Erythroblast (primary cell): ENCODE measurements around the gene FOXP1.

Experiments
- GATA1 ChIP-seq: IDR thresholded peaks from 2 replicates; pipeline ENCODE4 v1.6.1; 2011; ENCODE audit warnings: low read depth, mild to moderate bottlenecking, control low read depth, low read length, moderate library complexity
- POLR2A ChIP-seq: IDR thresholded peaks from 2 replicates; pipeline ENCODE4 v1.6.1; 2011; ENCODE audit warnings: mild to moderate bottlenecking, low read length

DNA sequence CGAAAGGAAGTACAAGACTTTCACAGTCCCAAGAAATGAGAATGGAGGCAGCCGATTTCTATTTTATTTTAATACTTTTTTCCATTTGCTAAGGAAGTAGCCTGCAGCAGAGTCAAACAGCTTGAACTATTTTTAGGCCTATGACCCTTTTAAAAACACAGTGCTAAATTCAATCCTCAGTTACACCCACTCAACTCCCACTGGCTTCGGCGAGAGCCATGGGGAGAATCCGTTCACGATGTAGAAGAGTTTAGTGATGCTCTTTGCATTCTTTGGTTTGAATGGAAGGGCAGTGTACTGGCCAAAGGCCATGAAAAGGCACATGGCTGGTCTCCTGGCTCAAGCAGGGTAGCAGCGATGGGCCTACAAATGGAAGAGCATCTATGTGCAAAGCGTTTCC lies 343.5 kb downstream of the FOXP1 start:
- no peak for TF ChIP-seq POLR2A
- TF ChIP-seq GATA1: no peak
